SK-N-SH treated with all-trans-retinoic acid at 6 μM for 48 hours (cell line): ENCODE measurements around the gene GSX1.

ENCODE experiments used
- ATAC-seq: fragments of 200-7000 bp; cut with Tn5 transposase; 3 replicates; pipeline ENCODE4 v1.9.1; 2020; ENCODE audit warnings: mild to moderate bottlenecking, moderate library complexity
- ARNTL ChIP-seq: fragments of 450-650 bp; formaldehyde crosslinking; IDR thresholded peaks from 2 replicates; pipeline ENCODE4 v1.5.0; 2020; ENCODE audit warnings: low read depth, mild to moderate bottlenecking, moderate library complexity, borderline replicate concordance
- BACH2 ChIP-seq: fragments of 250-450 bp; sonication (Bioruptor Pico); IDR thresholded peaks from 2 replicates; pipeline ENCODE4 v1.9.0; 2021; ENCODE audit warnings: mild to moderate bottlenecking, borderline replicate concordance
- CSDC2 ChIP-seq: fragments of 250-450 bp; sonication (Bioruptor Pico); IDR thresholded peaks from 2 replicates; pipeline ENCODE4 v1.5.0; 2020; ENCODE audit warnings: mild to moderate bottlenecking, moderate library complexity
- ESRRG ChIP-seq: fragments of 250-450 bp; sonication (Bioruptor Pico); IDR thresholded peaks from 2 replicates; pipeline ENCODE4 v1.6.1; 2021; ENCODE audit warnings: mild to moderate bottlenecking
- GLIS3 ChIP-seq: fragments of 250-450 bp; sonication (Bioruptor Pico); IDR thresholded peaks from 2 replicates; pipeline ENCODE4 v1.5.0; 2020; ENCODE audit warnings: mild to moderate bottlenecking, moderate library complexity
- ISL1 ChIP-seq: fragments of 250-450 bp; sonication (Bioruptor Pico); IDR thresholded peaks from 2 replicates; pipeline ENCODE4 v2.1.2; 2022; ENCODE audit warnings: mild to moderate bottlenecking, moderate library complexity
- OSR1 ChIP-seq: fragments of 250-450 bp; sonication (Bioruptor Pico); IDR thresholded peaks from 2 replicates; pipeline ENCODE4 v1.8.0; 2022; ENCODE audit warnings: moderate library complexity, mild to moderate bottlenecking, inconsistent platforms
- PPARA ChIP-seq: fragments of 250-450 bp; sonication (Bioruptor Pico); IDR thresholded peaks from 2 replicates; pipeline ENCODE4 v1.5.0; 2020; ENCODE audit warnings: mild to moderate bottlenecking, borderline replicate concordance
- RARB ChIP-seq: fragments of 250-450 bp; sonication (Bioruptor Pico); IDR thresholded peaks from 2 replicates; pipeline ENCODE4 v1.8.0; 2021; ENCODE audit warnings: mild to moderate bottlenecking, moderate library complexity
- SNAI2 ChIP-seq: fragments of 250-450 bp; sonication (Bioruptor Pico); IDR thresholded peaks from 2 replicates; pipeline ENCODE4 v1.5.0; 2020; ENCODE audit warnings: mild to moderate bottlenecking, moderate library complexity
- TCF4 ChIP-seq: fragments of 250-450 bp; sonication (Bioruptor Pico); IDR thresholded peaks from 2 replicates; pipeline ENCODE4 v1.8.0; 2021; ENCODE audit warnings: mild to moderate bottlenecking, moderate library complexity, borderline replicate concordance
- TOX ChIP-seq: fragments of 250-450 bp; sonication (Bioruptor Pico); IDR thresholded peaks from 2 replicates; pipeline ENCODE4 v1.8.0; 2021; ENCODE audit warnings: mild to moderate bottlenecking, moderate library complexity, borderline replicate concordance
- ZC3H10 ChIP-seq: fragments of 250-450 bp; sonication (Bioruptor Pico); IDR thresholded peaks from 2 replicates; pipeline ENCODE4 v1.5.1; 2021; ENCODE audit warnings: mild to moderate bottlenecking, moderate library complexity
- ZFP3 ChIP-seq: fragments of 250-450 bp; sonication (Bioruptor Pico); IDR thresholded peaks from 2 replicates; pipeline ENCODE4 v1.5.0; 2020; ENCODE audit warnings: mild to moderate bottlenecking, moderate library complexity
- ZFP30 ChIP-seq: fragments of 450-650 bp; formaldehyde crosslinking; IDR thresholded peaks from 2 replicates; pipeline ENCODE4 v1.5.0; 2022; ENCODE audit warnings: mild to moderate bottlenecking, moderate library complexity
- ZNF565 ChIP-seq: fragments of 450-650 bp; formaldehyde crosslinking; conservative IDR thresholded peaks from 2 replicates; pipeline ENCODE4 v1.5.0; 2020; ENCODE audit warnings: low read depth, mild to moderate bottlenecking, moderate library complexity
- ZNF8 ChIP-seq: fragments of 450-650 bp; formaldehyde crosslinking; IDR thresholded peaks from 2 replicates; pipeline ENCODE4 v1.5.0; 2020; ENCODE audit warnings: mild to moderate bottlenecking, moderate library complexity
- TF ChIP-seq, protein P1 (sequence below): fragments of 250-450 bp; sonication (Bioruptor Pico); IDR thresholded peaks from 2 replicates; pipeline ENCODE4 v1.8.0; 2021; ENCODE audit warnings: low read depth, mild to moderate bottlenecking, moderate library complexity, borderline replicate concordance
- TF ChIP-seq, protein P2 (sequence below): fragments of 250-450 bp; sonication (Bioruptor Pico); IDR thresholded peaks from 2 replicates; pipeline ENCODE4 v1.5.1; 2021; ENCODE audit warnings: mild to moderate bottlenecking, moderate library complexity
- TF ChIP-seq, protein P3 (sequence below): fragments of 250-450 bp; sonication (Bioruptor Pico); IDR thresholded peaks from 2 replicates; pipeline ENCODE4 v1.8.0; 2020; ENCODE audit warnings: mild to moderate bottlenecking, moderate library complexity, borderline replicate concordance
- TF ChIP-seq, protein P4 (sequence below): fragments of 250-450 bp; sonication (Bioruptor Pico); IDR thresholded peaks from 2 replicates; pipeline ENCODE4 v1.5.1; 2020; ENCODE audit warnings: low read depth, mild to moderate bottlenecking, moderate library complexity
- TF ChIP-seq, protein P5 (sequence below): fragments of 250-450 bp; sonication (Bioruptor Pico); IDR thresholded peaks from 2 replicates; pipeline ENCODE4 v1.5.0; 2020; ENCODE audit warnings: mild to moderate bottlenecking, moderate library complexity

GSX1 gene

DNA sequence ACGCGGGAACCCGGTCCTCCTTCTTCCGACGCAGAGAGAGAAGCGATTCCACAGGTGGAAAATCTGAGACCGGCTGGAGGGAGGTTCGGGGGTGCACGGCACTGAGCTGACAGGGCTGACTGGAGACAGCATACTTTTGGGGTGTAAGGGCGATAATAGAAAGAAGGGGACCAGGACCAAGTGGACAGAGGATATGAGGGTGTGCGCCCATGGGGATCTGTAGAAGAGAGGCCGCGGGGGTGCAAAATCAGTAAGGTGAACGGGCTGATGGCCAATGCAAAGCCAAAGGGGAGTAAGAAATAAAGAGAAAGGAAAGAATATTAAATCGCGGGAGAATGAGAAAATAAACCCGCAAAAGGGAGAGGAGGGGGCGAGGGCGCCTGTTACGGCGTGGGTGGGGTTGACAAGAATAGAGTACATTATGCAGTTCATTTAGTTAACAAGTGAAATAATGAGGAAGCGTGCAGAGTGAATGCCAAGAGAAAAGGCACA, 336 bp upstream of the GSX1 start:
- TF ChIP-seq OSR1 (CRISPR knock-in tag) (no peak), TCF4 (no peak), PPARA (no peak), ZNF565 (CRISPR knock-in tag) (no peak), BACH2 (CRISPR knock-in tag) (no peak), ESRRG (CRISPR knock-in tag) (no peak), ZFP30 (CRISPR knock-in tag) (no peak), GLIS3 (CRISPR knock-in tag) (no peak), SNAI2 (CRISPR knock-in tag) (no peak), ZNF8 (no peak)
- TF ChIP-seq, protein P1, sequence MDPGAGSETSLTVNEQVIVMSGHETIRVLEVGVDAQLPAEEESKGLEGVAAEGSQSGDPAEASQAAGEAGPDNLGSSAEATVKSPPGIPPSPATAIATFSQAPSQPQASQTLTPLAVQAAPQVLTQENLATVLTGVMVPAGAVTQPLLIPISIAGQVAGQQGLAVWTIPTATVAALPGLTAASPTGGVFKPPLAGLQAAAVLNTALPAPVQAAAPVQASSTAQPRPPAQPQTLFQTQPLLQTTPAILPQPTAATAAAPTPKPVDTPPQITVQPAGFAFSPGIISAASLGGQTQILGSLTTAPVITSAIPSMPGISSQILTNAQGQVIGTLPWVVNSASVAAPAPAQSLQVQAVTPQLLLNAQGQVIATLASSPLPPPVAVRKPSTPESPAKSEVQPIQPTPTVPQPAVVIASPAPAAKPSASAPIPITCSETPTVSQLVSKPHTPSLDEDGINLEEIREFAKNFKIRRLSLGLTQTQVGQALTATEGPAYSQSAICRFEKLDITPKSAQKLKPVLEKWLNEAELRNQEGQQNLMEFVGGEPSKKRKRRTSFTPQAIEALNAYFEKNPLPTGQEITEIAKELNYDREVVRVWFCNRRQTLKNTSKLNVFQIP (CRISPR knock-in tag): no peak
- TF ChIP-seq, protein P2, sequence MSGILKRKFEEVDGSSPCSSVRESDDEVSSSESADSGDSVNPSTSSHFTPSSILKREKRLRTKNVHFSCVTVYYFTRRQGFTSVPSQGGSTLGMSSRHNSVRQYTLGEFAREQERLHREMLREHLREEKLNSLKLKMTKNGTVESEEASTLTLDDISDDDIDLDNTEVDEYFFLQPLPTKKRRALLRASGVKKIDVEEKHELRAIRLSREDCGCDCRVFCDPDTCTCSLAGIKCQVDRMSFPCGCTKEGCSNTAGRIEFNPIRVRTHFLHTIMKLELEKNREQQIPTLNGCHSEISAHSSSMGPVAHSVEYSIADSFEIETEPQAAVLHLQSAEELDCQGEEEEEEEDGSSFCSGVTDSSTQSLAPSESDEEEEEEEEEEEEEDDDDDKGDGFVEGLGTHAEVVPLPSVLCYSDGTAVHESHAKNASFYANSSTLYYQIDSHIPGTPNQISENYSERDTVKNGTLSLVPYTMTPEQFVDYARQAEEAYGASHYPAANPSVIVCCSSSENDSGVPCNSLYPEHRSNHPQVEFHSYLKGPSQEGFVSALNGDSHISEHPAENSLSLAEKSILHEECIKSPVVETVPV (CRISPR knock-in tag): no peak
- TF ChIP-seq, protein P3, sequence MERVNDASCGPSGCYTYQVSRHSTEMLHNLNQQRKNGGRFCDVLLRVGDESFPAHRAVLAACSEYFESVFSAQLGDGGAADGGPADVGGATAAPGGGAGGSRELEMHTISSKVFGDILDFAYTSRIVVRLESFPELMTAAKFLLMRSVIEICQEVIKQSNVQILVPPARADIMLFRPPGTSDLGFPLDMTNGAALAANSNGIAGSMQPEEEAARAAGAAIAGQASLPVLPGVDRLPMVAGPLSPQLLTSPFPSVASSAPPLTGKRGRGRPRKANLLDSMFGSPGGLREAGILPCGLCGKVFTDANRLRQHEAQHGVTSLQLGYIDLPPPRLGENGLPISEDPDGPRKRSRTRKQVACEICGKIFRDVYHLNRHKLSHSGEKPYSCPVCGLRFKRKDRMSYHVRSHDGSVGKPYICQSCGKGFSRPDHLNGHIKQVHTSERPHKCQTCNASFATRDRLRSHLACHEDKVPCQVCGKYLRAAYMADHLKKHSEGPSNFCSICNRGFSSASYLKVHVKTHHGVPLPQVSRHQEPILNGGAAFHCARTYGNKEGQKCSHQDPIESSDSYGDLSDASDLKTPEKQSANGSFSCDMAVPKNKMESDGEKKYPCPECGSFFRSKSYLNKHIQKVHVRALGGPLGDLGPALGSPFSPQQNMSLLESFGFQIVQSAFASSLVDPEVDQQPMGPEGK: no peak
- ATAC-seq: no peak

DNA sequence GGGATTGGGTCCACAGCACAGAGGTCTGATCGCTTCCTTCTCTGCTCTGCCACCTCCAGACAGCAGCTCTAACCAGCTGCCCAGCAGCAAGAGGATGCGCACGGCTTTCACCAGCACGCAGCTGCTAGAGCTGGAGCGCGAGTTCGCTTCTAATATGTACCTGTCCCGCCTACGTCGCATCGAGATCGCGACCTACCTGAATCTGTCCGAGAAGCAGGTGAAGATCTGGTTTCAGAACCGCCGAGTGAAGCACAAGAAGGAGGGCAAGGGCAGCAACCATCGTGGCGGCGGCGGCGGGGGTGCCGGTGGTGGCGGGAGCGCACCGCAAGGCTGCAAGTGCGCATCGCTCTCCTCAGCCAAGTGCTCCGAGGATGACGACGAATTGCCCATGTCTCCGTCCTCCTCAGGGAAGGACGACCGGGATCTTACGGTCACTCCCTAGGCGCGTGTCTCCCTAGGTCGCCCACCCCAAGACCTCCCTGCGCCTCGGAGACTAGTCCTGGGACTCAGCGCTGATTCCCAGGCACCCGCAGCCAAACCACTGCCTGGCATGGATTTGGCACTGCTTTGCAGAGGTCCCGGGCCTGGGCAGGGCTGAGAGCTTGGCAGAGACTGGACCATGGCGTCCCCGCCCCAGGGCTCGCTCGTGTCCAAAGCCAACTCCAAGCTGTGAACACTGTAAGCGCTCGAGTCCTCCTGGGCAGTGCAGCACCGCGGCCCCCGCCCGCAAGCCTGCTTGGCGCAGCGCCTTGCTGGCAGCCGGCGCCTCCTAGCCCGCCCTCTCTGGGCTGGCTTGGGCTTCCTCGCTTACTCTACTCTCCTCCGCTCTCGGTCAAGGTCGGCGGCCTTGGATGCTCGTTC, 1.5 kb downstream of the GSX1 start:
- TF ChIP-seq, protein P4, sequence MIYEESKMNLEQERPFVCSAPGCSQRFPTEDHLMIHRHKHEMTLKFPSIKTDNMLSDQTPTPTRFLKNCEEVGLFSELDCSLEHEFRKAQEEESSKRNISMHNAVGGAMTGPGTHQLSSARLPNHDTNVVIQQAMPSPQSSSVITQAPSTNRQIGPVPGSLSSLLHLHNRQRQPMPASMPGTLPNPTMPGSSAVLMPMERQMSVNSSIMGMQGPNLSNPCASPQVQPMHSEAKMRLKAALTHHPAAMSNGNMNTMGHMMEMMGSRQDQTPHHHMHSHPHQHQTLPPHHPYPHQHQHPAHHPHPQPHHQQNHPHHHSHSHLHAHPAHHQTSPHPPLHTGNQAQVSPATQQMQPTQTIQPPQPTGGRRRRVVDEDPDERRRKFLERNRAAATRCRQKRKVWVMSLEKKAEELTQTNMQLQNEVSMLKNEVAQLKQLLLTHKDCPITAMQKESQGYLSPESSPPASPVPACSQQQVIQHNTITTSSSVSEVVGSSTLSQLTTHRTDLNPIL: no peak
- no peak for TF ChIP-seq ESRRG (CRISPR knock-in tag)
- no peak for TF ChIP-seq GLIS3 (CRISPR knock-in tag)
- TF ChIP-seq ARNTL (CRISPR knock-in tag): no peak
- no peak for TF ChIP-seq SNAI2 (CRISPR knock-in tag)
- TF ChIP-seq ZFP3 (CRISPR knock-in tag): no peak
- TF ChIP-seq, protein P2 (CRISPR knock-in tag): no peak
- no peak for TF ChIP-seq ZNF565 (CRISPR knock-in tag)
- TF ChIP-seq TOX (CRISPR knock-in tag): no peak
- no peak for TF ChIP-seq ISL1 (CRISPR knock-in tag)
- TF ChIP-seq ZC3H10: no peak
- no peak for TF ChIP-seq RARB (CRISPR knock-in tag)
- TF ChIP-seq CSDC2: no peak
- no peak for TF ChIP-seq BACH2 (CRISPR knock-in tag)
- TF ChIP-seq TCF4: no peak
- no peak for TF ChIP-seq PPARA
- TF ChIP-seq ZNF8: no peak
- TF ChIP-seq OSR1 (CRISPR knock-in tag): no peak
- TF ChIP-seq, protein P5, sequence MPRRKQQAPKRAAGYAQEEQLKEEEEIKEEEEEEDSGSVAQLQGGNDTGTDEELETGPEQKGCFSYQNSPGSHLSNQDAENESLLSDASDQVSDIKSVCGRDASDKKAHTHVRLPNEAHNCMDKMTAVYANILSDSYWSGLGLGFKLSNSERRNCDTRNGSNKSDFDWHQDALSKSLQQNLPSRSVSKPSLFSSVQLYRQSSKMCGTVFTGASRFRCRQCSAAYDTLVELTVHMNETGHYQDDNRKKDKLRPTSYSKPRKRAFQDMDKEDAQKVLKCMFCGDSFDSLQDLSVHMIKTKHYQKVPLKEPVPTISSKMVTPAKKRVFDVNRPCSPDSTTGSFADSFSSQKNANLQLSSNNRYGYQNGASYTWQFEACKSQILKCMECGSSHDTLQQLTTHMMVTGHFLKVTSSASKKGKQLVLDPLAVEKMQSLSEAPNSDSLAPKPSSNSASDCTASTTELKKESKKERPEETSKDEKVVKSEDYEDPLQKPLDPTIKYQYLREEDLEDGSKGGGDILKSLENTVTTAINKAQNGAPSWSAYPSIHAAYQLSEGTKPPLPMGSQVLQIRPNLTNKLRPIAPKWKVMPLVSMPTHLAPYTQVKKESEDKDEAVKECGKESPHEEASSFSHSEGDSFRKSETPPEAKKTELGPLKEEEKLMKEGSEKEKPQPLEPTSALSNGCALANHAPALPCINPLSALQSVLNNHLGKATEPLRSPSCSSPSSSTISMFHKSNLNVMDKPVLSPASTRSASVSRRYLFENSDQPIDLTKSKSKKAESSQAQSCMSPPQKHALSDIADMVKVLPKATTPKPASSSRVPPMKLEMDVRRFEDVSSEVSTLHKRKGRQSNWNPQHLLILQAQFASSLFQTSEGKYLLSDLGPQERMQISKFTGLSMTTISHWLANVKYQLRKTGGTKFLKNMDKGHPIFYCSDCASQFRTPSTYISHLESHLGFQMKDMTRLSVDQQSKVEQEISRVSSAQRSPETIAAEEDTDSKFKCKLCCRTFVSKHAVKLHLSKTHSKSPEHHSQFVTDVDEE (CRISPR knock-in tag): no peak
- TF ChIP-seq, protein P1 (CRISPR knock-in tag): no peak
- ATAC-seq: no peak
